ENCODE results near the gene ABI3BP.

The ABI3BP gene

DNA sequence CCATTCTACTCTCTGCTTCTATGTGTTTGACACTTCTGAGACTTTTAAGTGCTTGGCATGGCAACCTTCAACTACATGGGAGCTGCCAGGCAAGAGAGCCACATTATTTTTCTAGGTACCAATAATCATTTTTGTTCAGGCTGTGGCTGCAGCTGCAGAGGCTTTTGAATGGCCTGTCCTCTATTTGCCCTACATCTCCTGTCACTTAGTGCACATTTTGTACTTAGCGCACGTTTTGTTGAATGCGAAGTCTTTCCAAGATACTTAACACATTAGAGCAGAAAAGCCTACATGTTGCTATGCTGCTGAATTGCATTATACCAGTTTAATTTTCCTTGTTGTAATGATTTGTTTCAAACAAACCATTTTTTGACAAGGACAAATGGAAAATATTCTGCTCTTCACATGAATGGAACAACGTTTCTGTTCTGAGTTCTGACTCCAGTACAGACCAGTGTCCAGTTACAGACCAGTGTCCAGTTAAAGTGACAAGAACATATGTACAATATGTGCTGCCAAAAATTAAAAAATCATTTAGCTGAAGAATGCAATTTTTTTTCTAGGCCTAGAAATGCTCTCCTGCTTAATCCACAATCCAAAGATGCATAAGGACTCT is 113.9 kb downstream of the ABI3BP start:
- Histone ChIP-seq H3K27me3 (replicated peaks; ENCODE audit: control insufficient read depth, insufficient read depth, low read length, poor library complexity, severe bottlenecking) (no peaks in the 10 kb centered on the region), H3K9me3 (ENCODE audit: control insufficient read depth, low read length) (no peaks in the 10 kb centered on the region), H3K4me1 (ENCODE audit: control insufficient read depth, insufficient read depth, low read length, poor library complexity, severe bottlenecking) (no peaks in the 10 kb centered on the region), H3K27ac (ENCODE audit: insufficient read depth, low read length, poor library complexity, severe bottlenecking) (no peak overlapping the region), H3K4me3 (ENCODE audit: insufficient read depth, low read depth, low read length, poor library complexity, severe bottlenecking) (no peak overlapping the region), H3K36me3 (ENCODE audit: control insufficient read depth, insufficient read depth, low read length) (no peaks in the 10 kb centered on the region)
- no peak for DNase-seq

DNA sequence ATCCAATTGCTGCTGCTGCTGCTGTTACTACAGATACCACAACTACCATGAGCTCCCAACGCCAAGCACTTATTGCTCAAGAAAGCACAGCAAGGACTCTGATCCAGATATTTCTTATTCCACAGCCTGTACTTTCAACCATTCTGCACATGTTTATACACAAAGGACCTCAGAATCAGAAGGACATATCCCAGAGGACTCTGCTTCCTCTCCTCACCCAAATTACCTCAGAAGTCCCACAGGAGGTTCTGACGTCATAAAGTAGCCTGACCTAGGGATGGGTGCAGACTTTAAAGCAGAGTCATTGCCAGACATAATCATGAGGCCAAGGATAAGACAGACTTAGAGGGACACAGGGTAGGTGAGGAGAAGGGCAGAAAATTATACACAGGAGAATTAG is 115.9 kb downstream of the ABI3BP start:
- Histone ChIP-seq H3K36me3 (ENCODE audit: control insufficient read depth, insufficient read depth, low read length) (no peaks in the 10 kb centered on the region), H3K27me3 (replicated peaks; ENCODE audit: control insufficient read depth, insufficient read depth, low read length, poor library complexity, severe bottlenecking) (no peaks in the 10 kb centered on the region), H3K4me3 (ENCODE audit: insufficient read depth, low read depth, low read length, poor library complexity, severe bottlenecking) (no peak overlapping the region), H3K27ac (ENCODE audit: insufficient read depth, low read length, poor library complexity, severe bottlenecking) (no peak overlapping the region), H3K4me1 (ENCODE audit: control insufficient read depth, insufficient read depth, low read length, poor library complexity, severe bottlenecking) (no peaks in the 10 kb centered on the region), H3K9me3 (ENCODE audit: control insufficient read depth, low read length) (no peaks in the 10 kb centered on the region)
- DNase-seq, result no peak

DNA sequence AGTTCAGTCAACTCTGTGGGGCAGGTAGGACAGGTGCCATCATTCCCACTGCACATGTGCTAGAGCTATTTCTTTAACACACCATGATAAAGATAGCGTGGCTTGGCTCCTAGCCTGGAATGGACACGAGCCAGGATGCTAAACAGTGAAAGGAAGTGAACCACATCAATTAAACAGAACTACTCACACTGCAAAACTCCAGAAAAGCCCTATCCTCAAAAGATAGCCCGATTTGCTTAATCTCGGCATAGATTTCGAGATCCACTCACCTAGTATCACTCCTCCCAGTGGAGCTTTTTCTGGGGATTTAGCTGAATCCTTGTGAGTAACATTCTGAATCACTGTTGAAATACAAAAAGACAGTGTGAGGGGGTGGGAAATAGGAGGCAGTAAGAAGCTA is 118.0 kb downstream of the ABI3BP start:
- no peak overlapping the region for H3K4me3 ChIP-seq (ENCODE audit: insufficient read depth, low read depth, low read length, poor library complexity, severe bottlenecking)
- no peaks in the 10 kb centered on the region for H3K9me3 ChIP-seq (ENCODE audit: control insufficient read depth, low read length)
- DNase-seq, result no peak
- no peak overlapping the region for H3K27ac ChIP-seq (ENCODE audit: insufficient read depth, low read length, poor library complexity, severe bottlenecking)
- no peaks in the 10 kb centered on the region for H3K36me3 ChIP-seq (ENCODE audit: control insufficient read depth, insufficient read depth, low read length)
- no peaks in the 10 kb centered on the region for H3K4me1 ChIP-seq (ENCODE audit: control insufficient read depth, insufficient read depth, low read length, poor library complexity, severe bottlenecking)
- H3K27me3 ChIP-seq (replicated peaks; ENCODE audit: control insufficient read depth, insufficient read depth, low read length, poor library complexity, severe bottlenecking), result no peaks in the 10 kb centered on the region

DNA sequence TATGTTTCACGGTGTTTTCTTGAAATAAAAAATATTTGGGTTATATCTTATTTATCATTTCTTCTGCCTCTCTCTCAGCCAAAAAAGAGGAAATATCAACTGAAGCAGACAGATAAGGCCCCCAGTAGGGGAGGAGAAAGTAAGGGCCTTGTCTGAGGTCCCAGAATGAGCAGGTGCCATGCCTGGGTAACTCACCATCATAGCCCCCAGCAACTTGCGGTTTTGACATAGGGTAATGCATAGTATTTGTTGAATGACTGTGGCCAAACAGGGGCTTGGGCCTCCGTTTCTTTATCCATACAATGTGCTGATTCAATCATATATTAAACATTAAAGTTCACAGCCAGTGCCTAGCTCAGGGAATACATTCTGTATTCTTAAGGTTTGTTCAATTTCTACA is 119.6 kb downstream of the ABI3BP start:
- H3K36me3 ChIP-seq (ENCODE audit: control insufficient read depth, insufficient read depth, low read length), result no peaks in the 10 kb centered on the region
- H3K27me3 ChIP-seq (replicated peaks; ENCODE audit: control insufficient read depth, insufficient read depth, low read length, poor library complexity, severe bottlenecking), result no peaks in the 10 kb centered on the region
- H3K4me1 ChIP-seq (ENCODE audit: control insufficient read depth, insufficient read depth, low read length, poor library complexity, severe bottlenecking), result no peaks in the 10 kb centered on the region
- no peak overlapping the region for H3K27ac ChIP-seq (ENCODE audit: insufficient read depth, low read length, poor library complexity, severe bottlenecking)
- no peak overlapping the region for H3K4me3 ChIP-seq (ENCODE audit: insufficient read depth, low read depth, low read length, poor library complexity, severe bottlenecking)
- DNase-seq, result no peak
- H3K9me3 ChIP-seq (ENCODE audit: control insufficient read depth, low read length), result no peaks in the 10 kb centered on the region

DNA sequence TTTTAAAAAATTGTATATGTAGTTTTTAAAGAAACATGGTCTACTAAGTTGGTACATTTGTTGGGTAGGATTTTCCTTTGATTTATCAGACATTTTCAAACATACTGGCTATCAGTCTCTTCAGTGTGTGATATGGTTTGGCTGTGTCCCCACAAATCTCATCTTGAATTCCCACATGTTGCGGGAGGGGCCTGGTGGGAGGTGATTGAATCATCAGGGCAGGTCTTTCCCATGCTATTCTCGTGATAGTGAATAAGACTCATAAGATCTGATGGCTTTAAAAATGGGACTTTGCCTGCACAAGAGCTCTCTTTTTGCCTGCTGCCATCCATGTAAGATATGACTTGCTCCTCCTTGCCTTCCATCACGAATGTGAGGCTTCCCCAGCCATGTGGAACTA is 121.9 kb downstream of the ABI3BP start:
- H3K36me3 ChIP-seq (ENCODE audit: control insufficient read depth, insufficient read depth, low read length), result no peaks in the 10 kb centered on the region
- no peak for DNase-seq
- H3K27me3 ChIP-seq (replicated peaks; ENCODE audit: control insufficient read depth, insufficient read depth, low read length, poor library complexity, severe bottlenecking), result no peaks in the 10 kb centered on the region
- H3K9me3 ChIP-seq (ENCODE audit: control insufficient read depth, low read length), result no peaks in the 10 kb centered on the region
- no peaks in the 10 kb centered on the region for H3K4me1 ChIP-seq (ENCODE audit: control insufficient read depth, insufficient read depth, low read length, poor library complexity, severe bottlenecking)
- no peak overlapping the region for H3K4me3 ChIP-seq (ENCODE audit: insufficient read depth, low read depth, low read length, poor library complexity, severe bottlenecking)
- H3K27ac ChIP-seq (ENCODE audit: insufficient read depth, low read length, poor library complexity, severe bottlenecking), result no peak overlapping the region

DNA sequence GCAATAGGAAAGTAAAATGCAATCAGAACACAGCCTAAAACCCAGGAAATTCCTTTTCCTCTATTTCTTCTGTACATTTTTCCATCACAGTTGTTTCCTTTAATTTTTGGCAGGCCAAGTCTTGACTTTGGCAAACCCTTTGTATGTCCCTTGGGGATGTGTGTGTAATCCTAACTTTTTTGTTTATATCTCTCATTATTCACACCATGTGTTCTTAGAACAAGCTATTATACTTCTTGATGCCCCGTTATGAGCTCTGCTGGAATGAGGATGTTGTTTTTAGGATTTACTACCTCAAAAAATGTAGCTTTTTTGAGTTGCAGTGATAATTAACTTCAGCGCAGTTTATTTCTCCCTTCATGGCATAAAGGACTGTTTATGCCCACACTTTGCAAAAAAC is 123.4 kb downstream of the ABI3BP start:
- no peak for DNase-seq
- no peak overlapping the region for H3K27ac ChIP-seq (ENCODE audit: insufficient read depth, low read length, poor library complexity, severe bottlenecking)
- H3K27me3 ChIP-seq (replicated peaks; ENCODE audit: control insufficient read depth, insufficient read depth, low read length, poor library complexity, severe bottlenecking), result no peaks in the 10 kb centered on the region
- no peak overlapping the region for H3K4me3 ChIP-seq (ENCODE audit: insufficient read depth, low read depth, low read length, poor library complexity, severe bottlenecking)
- H3K9me3 ChIP-seq (ENCODE audit: control insufficient read depth, low read length), result no peaks in the 10 kb centered on the region
- no peaks in the 10 kb centered on the region for H3K36me3 ChIP-seq (ENCODE audit: control insufficient read depth, insufficient read depth, low read length)
- no peaks in the 10 kb centered on the region for H3K4me1 ChIP-seq (ENCODE audit: control insufficient read depth, insufficient read depth, low read length, poor library complexity, severe bottlenecking)

DNA sequence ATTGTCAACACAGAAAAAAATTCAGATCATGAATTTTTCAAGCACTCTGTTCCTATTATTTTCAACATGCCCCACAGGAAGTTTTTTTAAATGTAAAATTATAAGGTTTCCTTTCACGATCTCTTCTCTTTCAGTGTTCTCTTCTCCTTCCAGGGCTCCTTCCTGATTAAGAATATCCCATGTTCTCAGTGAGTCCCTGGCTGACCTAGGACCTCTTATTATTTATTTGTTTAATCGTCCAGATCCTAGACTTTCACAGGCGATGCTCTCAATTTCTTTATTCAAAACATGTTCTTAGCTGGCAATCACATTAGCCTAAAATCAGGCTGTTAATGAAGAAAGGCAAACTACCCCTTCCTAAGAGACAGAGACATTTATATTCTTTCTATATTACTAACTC is 124.3 kb downstream of the ABI3BP start:
- no peak for DNase-seq
- Histone ChIP-seq H3K4me3 (ENCODE audit: insufficient read depth, low read depth, low read length, poor library complexity, severe bottlenecking) (no peak overlapping the region), H3K36me3 (ENCODE audit: control insufficient read depth, insufficient read depth, low read length) (no peaks in the 10 kb centered on the region), H3K4me1 (ENCODE audit: control insufficient read depth, insufficient read depth, low read length, poor library complexity, severe bottlenecking) (no peaks in the 10 kb centered on the region), H3K27me3 (replicated peaks; ENCODE audit: control insufficient read depth, insufficient read depth, low read length, poor library complexity, severe bottlenecking) (no peaks in the 10 kb centered on the region), H3K27ac (ENCODE audit: insufficient read depth, low read length, poor library complexity, severe bottlenecking) (no peak overlapping the region), H3K9me3 (ENCODE audit: control insufficient read depth, low read length) (no peaks in the 10 kb centered on the region)

DNA sequence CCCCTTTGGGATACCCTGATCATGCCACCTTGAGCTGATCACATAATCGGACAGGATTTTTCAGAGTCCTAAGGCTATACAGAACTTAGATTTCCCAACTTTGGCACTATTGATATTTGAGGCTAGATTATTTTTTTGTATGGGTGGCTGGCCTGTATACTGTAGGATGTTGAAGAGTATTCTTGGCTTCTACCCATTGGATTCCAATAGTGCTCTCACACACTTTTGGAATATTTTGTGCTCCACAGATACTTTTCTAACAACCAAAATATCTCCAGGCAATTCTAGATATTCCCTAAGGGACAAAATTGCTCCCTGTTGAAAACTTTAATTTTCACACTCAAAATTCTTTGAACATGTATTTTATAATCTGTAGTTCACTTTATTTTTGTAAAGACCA is 125.1 kb downstream of the ABI3BP start:
- Histone ChIP-seq H3K9me3 (ENCODE audit: control insufficient read depth, low read length) (no peaks in the 10 kb centered on the region), H3K4me3 (ENCODE audit: insufficient read depth, low read depth, low read length, poor library complexity, severe bottlenecking) (no peak overlapping the region), H3K27me3 (replicated peaks; ENCODE audit: control insufficient read depth, insufficient read depth, low read length, poor library complexity, severe bottlenecking) (no peaks in the 10 kb centered on the region), H3K36me3 (ENCODE audit: control insufficient read depth, insufficient read depth, low read length) (no peaks in the 10 kb centered on the region), H3K27ac (ENCODE audit: insufficient read depth, low read length, poor library complexity, severe bottlenecking) (no peak overlapping the region), H3K4me1 (ENCODE audit: control insufficient read depth, insufficient read depth, low read length, poor library complexity, severe bottlenecking) (no peaks in the 10 kb centered on the region)
- DNase-seq, result no peak

DNA sequence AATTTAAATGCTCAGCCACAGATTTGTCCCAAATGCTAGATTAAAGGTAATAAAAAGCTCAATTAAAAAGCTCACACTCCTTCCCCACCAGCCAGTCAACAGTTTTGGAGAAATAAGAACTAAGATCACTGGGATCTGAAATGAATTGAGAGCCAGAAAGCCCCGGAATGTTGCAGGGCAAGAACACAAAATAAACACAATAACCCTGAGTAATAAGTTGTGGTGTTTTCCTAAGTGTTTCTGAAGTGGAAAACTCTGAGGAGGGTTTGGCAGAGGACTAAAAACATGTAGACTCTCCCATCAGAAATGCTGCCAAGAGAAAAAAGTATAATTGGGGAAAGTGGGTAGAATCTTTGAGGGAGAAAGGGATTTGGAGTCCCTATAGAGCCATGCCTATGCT is 127.8 kb downstream of the ABI3BP start:
- Histone ChIP-seq H3K36me3 (ENCODE audit: control insufficient read depth, insufficient read depth, low read length) (no peaks in the 10 kb centered on the region), H3K4me3 (ENCODE audit: insufficient read depth, low read depth, low read length, poor library complexity, severe bottlenecking) (no peak overlapping the region), H3K27me3 (replicated peaks; ENCODE audit: control insufficient read depth, insufficient read depth, low read length, poor library complexity, severe bottlenecking) (no peaks in the 10 kb centered on the region), H3K9me3 (ENCODE audit: control insufficient read depth, low read length) (no peaks in the 10 kb centered on the region), H3K27ac (ENCODE audit: insufficient read depth, low read length, poor library complexity, severe bottlenecking) (no peak overlapping the region), H3K4me1 (ENCODE audit: control insufficient read depth, insufficient read depth, low read length, poor library complexity, severe bottlenecking) (no peaks in the 10 kb centered on the region)
- DNase-seq, result no peak

DNA sequence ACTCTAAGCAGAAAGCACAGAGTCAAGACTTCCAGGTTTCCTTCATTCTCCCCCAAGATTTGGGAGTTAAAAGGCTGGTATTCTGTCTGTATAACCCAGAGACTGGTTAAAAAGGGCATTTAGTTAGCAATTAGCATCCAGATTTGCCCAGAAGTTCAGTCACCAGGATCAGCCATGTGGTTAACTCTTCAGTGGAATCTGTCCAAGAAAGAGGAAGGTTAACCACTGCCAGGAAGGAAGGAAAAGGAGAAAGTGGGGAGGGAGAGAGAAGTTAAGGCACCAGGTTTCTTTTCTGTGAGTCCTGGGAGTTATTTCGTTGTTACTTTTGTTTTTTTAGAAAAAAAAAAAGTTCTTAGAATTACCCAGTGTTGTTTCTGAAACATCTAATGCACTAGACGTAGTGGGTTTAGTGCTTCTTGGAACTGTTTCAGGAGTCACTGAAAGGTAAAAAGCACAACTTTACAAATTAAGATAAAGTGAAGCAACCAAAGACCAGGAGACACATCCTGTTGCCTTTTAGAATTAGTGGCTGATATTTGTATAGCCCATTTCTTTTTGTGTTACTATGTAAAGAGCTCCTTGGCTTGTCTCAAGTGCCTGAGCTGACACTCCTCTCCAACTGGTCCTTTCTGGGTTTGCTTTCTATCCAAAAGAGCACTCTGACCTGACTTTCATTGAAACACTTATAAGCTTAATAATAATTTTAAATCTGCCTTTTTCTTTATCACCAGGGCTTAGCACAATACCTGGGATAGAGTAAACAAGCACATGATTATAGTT is 128.6 kb downstream of the ABI3BP start:
- DNase-seq, result no peak
- Histone ChIP-seq H3K4me3 (ENCODE audit: insufficient read depth, low read depth, low read length, poor library complexity, severe bottlenecking) (no peak overlapping the region), H3K9me3 (ENCODE audit: control insufficient read depth, low read length) (no peaks in the 10 kb centered on the region), H3K4me1 (ENCODE audit: control insufficient read depth, insufficient read depth, low read length, poor library complexity, severe bottlenecking) (no peaks in the 10 kb centered on the region), H3K36me3 (ENCODE audit: control insufficient read depth, insufficient read depth, low read length) (no peaks in the 10 kb centered on the region), H3K27me3 (replicated peaks; ENCODE audit: control insufficient read depth, insufficient read depth, low read length, poor library complexity, severe bottlenecking) (no peaks in the 10 kb centered on the region), H3K27ac (ENCODE audit: insufficient read depth, low read length, poor library complexity, severe bottlenecking) (no peak overlapping the region)
